ELR (cell line): ENCODE measurements around the gene MDM1.

Experiments used
- DNase-seq: peaks from one replicate; pipeline ENCODE4 v3.0.0-alpha.2; 2015; ENCODE audit warnings: low read depth

Gene MDM1

GRCh38 chr12:68271346-68271745 is 60.8 kb downstream of the MDM1 start:
- no peak for DNase-seq

GRCh38 chr12:68270358-68270757 is 61.8 kb downstream of the MDM1 start:
- no peak for DNase-seq

- DNase-seq = no peak
Measured at GRCh38 chr12:68269779-68270178, 62.4 kb downstream of the MDM1 start.

GRCh38 chr12:68268967-68269366 is 63.2 kb downstream of the MDM1 start:
- no peak for DNase-seq

- peak; percentile 63 for DNase-seq
Measured at GRCh38 chr12:68267892-68268396, 64.2 kb downstream of the MDM1 start.

GRCh38 chr12:68264857-68265256 is 67.3 kb downstream of the MDM1 start:
- DNase-seq = peak; percentile 24

- no peak for DNase-seq
Measured at GRCh38 chr12:68264158-68264855, 67.9 kb downstream of the MDM1 start.

- DNase-seq = no peak
Measured at GRCh38 chr12:68263366-68263765, 68.8 kb downstream of the MDM1 start.

GRCh38 chr12:68261896-68262295 is 70.3 kb downstream of the MDM1 start:
- DNase-seq = no peak

- DNase-seq = no peak
Measured at GRCh38 chr12:68260153-68260552, 72.0 kb downstream of the MDM1 start.

- peak; percentile 96 for DNase-seq
Measured at GRCh38 chr12:68259318-68259940, 72.7 kb downstream of the MDM1 start.

- no peak for DNase-seq
Measured at GRCh38 chr12:68253504-68253903, 78.7 kb downstream of the MDM1 start, which contains the start of gene IL22. IL22 (minus strand) TSS chr12:68253604; CDS start chr12:68253448, 156 bp downstream.

GRCh38 chr12:68252077-68252476 is 80.1 kb downstream of the MDM1 start:
- no peak for DNase-seq

- DNase-seq = no peak
Measured at GRCh38 chr12:68250454-68250853, 81.7 kb downstream of the MDM1 start.

GRCh38 chr12:68247785-68248184 is 84.4 kb downstream of the MDM1 start:
- no peak for DNase-seq

- no peak for DNase-seq
Measured at GRCh38 chr12:68246350-68246749, 85.8 kb downstream of the MDM1 start.

- no peak for DNase-seq
Measured at GRCh38 chr12:68245180-68246021, 86.8 kb downstream of the MDM1 start.
